Gastroesophageal sphincter (tissue), 4 donors: ENCODE results near the gene SULT1C3. TPM values are rescaled to one million over a fixed set of nuclear protein-coding genes. Genes with fewer than 3 reads are reported as not detected.

Experiments used
- ATAC-seq: fragments of 150-250 bp; one replicate; pipeline ENCODE4 v1.9.1; 2016; ENCODE audit warnings: mild to moderate bottlenecking, moderate library complexity
- H3K27ac ChIP-seq, 4 donors: fragments of 200-600 bp; sonication (generic) in 3 of 4; 1 replicate in 3 of 4; 2 replicates in 1 of 4; pipeline ENCODE4 v1.5.1; 2016 to 2019
- H3K27me3 ChIP-seq: fragments of 200-600 bp; sonication (generic); one replicate; pipeline ENCODE4 v1.5.1; 2019
- H3K36me3 ChIP-seq, 2 donors: fragments of 200-600 bp; sonication (generic); one replicate each; pipeline ENCODE4 v1.5.1; 2019; ENCODE audit warnings: control low read depth in 1 of 2
- H3K4me1 ChIP-seq, 3 donors: fragments of 200-600 bp; sonication (generic); 1 replicate in 2 of 3; 2 replicates in 1 of 3; pipeline ENCODE4 v1.5.1; 2016 to 2019; ENCODE audit warnings: control low read depth in 2 of 3
- H3K4me3 ChIP-seq, 2 donors: fragments of 200-600 bp; sonication (generic); one replicate each; pipeline ENCODE4 v1.5.1; 2019; ENCODE audit warnings: mild to moderate bottlenecking in 1 of 2, moderate library complexity in 1 of 2
- H3K9me3 ChIP-seq, 3 donors: fragments of 200-600 bp; sonication (generic); one replicate each; pipeline ENCODE4 v1.5.1; 2017 to 2019; ENCODE audit warnings: control low read depth in 2 of 3
- EP300 ChIP-seq: sonication (generic); formaldehyde crosslinking; IDR thresholded peaks from one replicate; pipeline ENCODE4 v1.6.1; 2017; ENCODE audit warnings: antibody characterized with exemption, mild to moderate bottlenecking
- POLR2A ChIP-seq, 2 donors: fragments of 450-650 bp; IDR thresholded peaks; one replicate each; pipeline ENCODE4 v1.6.1; 2017; ENCODE audit warnings: antibody characterized with exemption in 2 of 2, mild to moderate bottlenecking in 2 of 2, moderate library complexity in 1 of 2
- POLR2AphosphoS5 ChIP-seq: sonication (generic); formaldehyde crosslinking; IDR thresholded peaks from one replicate; pipeline ENCODE4 v1.6.1; 2017; ENCODE audit warnings: antibody characterized with exemption
- WGBS, 2 donors: methylation state at CpG; one replicate each; pipeline ENCODE4 v1.1.5; 2018; ENCODE audit warnings: low coverage in 1 of 2; 5-methylcytosine and 5-hydroxymethylcytosine counted together
- total RNA-seq, 4 donors: library from RNA; depleted of rRNA; stranded (reverse); fragments of >200 nt; gene quantifications; one replicate each; pipeline ENCODE4 v1.1.0, GENCODE V29; 2016
- TF ChIP-seq, protein P1 (sequence below), 4 experiments: fragments of 200-600 bp in 2 of 4; fragments of 450-650 bp in 2 of 4; sonication (generic) in 1 of 4; IDR thresholded peaks; one replicate each; pipeline ENCODE4 v1.5.1; 2017 to 2019; ENCODE audit warnings: antibody characterized with exemption in 4 of 4, mild to moderate bottlenecking in 2 of 4, moderate library complexity in 2 of 4

SULT1C3 gene
- total RNA-seq, 4 donors from 2014 or later = not detected

DNA sequence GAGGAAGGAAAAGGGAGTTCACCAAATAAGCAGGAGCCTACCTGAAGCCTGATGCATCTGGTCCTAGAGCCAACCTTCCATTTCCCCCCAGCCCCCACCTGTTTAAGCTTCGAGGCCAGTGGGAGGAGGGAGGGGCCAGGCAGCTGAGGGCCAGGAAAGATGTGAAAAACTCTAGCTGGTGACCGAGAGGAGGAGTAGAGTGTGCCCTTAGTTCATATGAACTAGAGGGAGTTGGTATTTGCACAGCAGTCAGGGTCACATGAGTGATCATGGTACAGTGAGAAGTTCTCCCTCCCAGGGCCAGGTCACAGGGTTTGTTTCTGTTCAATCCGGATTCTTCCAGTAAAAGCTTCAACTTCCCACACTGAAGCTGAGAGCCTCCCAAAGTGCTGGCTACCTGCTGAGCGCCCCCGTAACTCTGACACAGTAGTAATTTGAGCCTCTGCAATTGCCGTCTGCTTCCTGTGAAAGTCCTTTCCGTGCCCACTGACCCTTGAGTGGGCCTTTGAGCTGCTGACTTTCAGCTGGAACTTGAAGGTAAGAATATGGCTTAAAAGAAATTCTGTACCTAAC lies 48.9 kb downstream of the SULT1C3 start, which contains the start of gene SULT1C2:
SULT1C2 (plus strand) TSS at position 362 of the 573 bp plus-strand sequence. CDS start 4,773 bp downstream, outside the sequence.
- H3K27ac ChIP-seq = no peak within 1 kb of the TSS
- TF ChIP-seq, protein P1, sequence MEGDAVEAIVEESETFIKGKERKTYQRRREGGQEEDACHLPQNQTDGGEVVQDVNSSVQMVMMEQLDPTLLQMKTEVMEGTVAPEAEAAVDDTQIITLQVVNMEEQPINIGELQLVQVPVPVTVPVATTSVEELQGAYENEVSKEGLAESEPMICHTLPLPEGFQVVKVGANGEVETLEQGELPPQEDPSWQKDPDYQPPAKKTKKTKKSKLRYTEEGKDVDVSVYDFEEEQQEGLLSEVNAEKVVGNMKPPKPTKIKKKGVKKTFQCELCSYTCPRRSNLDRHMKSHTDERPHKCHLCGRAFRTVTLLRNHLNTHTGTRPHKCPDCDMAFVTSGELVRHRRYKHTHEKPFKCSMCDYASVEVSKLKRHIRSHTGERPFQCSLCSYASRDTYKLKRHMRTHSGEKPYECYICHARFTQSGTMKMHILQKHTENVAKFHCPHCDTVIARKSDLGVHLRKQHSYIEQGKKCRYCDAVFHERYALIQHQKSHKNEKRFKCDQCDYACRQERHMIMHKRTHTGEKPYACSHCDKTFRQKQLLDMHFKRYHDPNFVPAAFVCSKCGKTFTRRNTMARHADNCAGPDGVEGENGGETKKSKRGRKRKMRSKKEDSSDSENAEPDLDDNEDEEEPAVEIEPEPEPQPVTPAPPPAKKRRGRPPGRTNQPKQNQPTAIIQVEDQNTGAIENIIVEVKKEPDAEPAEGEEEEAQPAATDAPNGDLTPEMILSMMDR (IDR thresholded peaks at IDR 0.05) = no peak
- TF ChIP-seq POLR2A (IDR thresholded peaks at IDR 0.05) (no peak), EP300 (no peak), POLR2AphosphoS5 (no peak)
- no peaks in the 10 kb centered on the region for H3K27me3 ChIP-seq
- ATAC-seq = no peak
- H3K4me1 ChIP-seq = no peaks in the 10 kb centered on the region
- no peaks in the 10 kb centered on the region for H3K36me3 ChIP-seq
- no peak within 1 kb of the TSS for H3K4me3 ChIP-seq
- WGBS, 2 donors = 27 to 60% methylated on average over 5 to 7 of the region's 7 CpGs
- peaks cover 0 to 9% (median 0%) of the 10 kb centered on the region in 3 donors for H3K9me3 ChIP-seq

- Histone ChIP-seq H3K27me3 (no peaks in the 10 kb centered on the region), H3K4me1 (no peaks in the 10 kb centered on the region), H3K9me3 (peaks cover 0 to 9% (median 0%) of the 10 kb centered on the region in 3 donors), H3K36me3 (no peaks in the 10 kb centered on the region), H3K27ac (no peak overlapping the region), H3K4me3 (no peak overlapping the region)
- no peak for TF ChIP-seq POLR2AphosphoS5
- ATAC-seq = no peak
- 78 to 100% methylated on average over 1 to 3 of the region's 4 CpGs for WGBS, 2 donors
Measured at GRCh38 chr2:108293850-108294249, 54.1 kb downstream of the SULT1C3 start.

GRCh38 chr2:108297436-108298141 lies 57.8 kb downstream of the SULT1C3 start:
- Histone ChIP-seq H3K9me3 (no peaks in the 10 kb centered on the region), H3K4me1 (no peaks in the 10 kb centered on the region), H3K27ac (no peak overlapping the region), H3K27me3 (no peaks in the 10 kb centered on the region), H3K36me3 (no peaks in the 10 kb centered on the region), H3K4me3 (no peak overlapping the region)
- ATAC-seq = no peak
- no peak for TF ChIP-seq POLR2AphosphoS5
- TF ChIP-seq, protein P1 (IDR thresholded peaks at IDR 0.05) = no peak
- WGBS, 2 donors = 80 to 82% methylated on average over 2 to 7 of the region's 9 CpGs

- H3K9me3 ChIP-seq = no peaks in the 10 kb centered on the region
- H3K4me3 ChIP-seq = no peak overlapping the region
- no peaks in the 10 kb centered on the region for H3K27me3 ChIP-seq
- H3K4me1 ChIP-seq = no peaks in the 10 kb centered on the region
- WGBS, 2 donors = 80 to 86% methylated on average over 1 to 6 of the region's 7 CpGs
- ATAC-seq = no peak
- H3K36me3 ChIP-seq = no peaks in the 10 kb centered on the region
- TF ChIP-seq POLR2A (IDR thresholded peaks at IDR 0.05) (no peak), POLR2AphosphoS5 (no peak), EP300 (no peak)
- TF ChIP-seq, protein P1 (IDR thresholded peaks at IDR 0.05) = no peak
- H3K27ac ChIP-seq = no peak overlapping the region
Measured at GRCh38 chr2:108301558-108301957, 61.8 kb downstream of the SULT1C3 start.

- Histone ChIP-seq H3K27ac (no peak overlapping the region), H3K4me1 (no peaks in the 10 kb centered on the region), H3K27me3 (no peaks in the 10 kb centered on the region), H3K36me3 (no peaks in the 10 kb centered on the region), H3K9me3 (no peaks in the 10 kb centered on the region), H3K4me3 (no peak overlapping the region)
- WGBS, 2 donors = 72 to 90% methylated on average over 2 of the region's 2 CpGs
- TF ChIP-seq POLR2AphosphoS5 = no peak
- ATAC-seq = no peak
Measured at GRCh38 chr2:108304975-108305374, 65.2 kb downstream of the SULT1C3 start.

- H3K36me3 ChIP-seq = no peaks in the 10 kb centered on the region
- TF ChIP-seq, protein P1 (IDR thresholded peaks at IDR 0.05) = no peak
- TF ChIP-seq EP300 (no peak), POLR2AphosphoS5 (no peak), POLR2A (IDR thresholded peaks at IDR 0.05) (no peak)
- WGBS, 2 donors = 92 to 95% methylated on average over 2 of the region's 2 CpGs
- H3K27ac ChIP-seq = no peak overlapping the region
- no peak overlapping the region for H3K4me3 ChIP-seq
- H3K9me3 ChIP-seq = no peaks in the 10 kb centered on the region
- no peaks in the 10 kb centered on the region for H3K4me1 ChIP-seq
- no peak for ATAC-seq
- no peaks in the 10 kb centered on the region for H3K27me3 ChIP-seq
Measured at GRCh38 chr2:108305901-108306300, 66.1 kb downstream of the SULT1C3 start.
